NB4 (cell line): ENCODE measurements around the gene HORMAD1.

Experiments used
- CTCF ChIP-seq: IDR thresholded peaks from one replicate; pipeline ENCODE4 v1.5.1; 2012; ENCODE audit warnings: low read depth, low read length
- MAX ChIP-seq: IDR thresholded peaks from 2 replicates; pipeline ENCODE4 v1.6.1; 2011; ENCODE audit warnings: low read depth, low read length
- MYC ChIP-seq: IDR thresholded peaks from 2 replicates; pipeline ENCODE4 v1.6.1; 2011; ENCODE audit warnings: low read depth, low read length
- POLR2A ChIP-seq: IDR thresholded peaks from 2 replicates; pipeline ENCODE4 v1.6.1; 2011; ENCODE audit warnings: mild to moderate bottlenecking; ENCODE audit not compliant: insufficient read length; ENCODE audit errors: extremely low read depth

GRCh38 chr1:150720098-150720497 is 597 bp downstream of the HORMAD1 start:
- TF ChIP-seq CTCF (no peak), MAX (no peak), POLR2A (no peak), MYC (no peak)
